NCI-H2107 (cell line): ENCODE data around the gene ANO7.

Source experiments
- DNase-seq: peaks from one replicate; lab custom pipeline; 2025; lab: John Stamatoyannopoulos, UW

The ANO7 gene

DNA sequence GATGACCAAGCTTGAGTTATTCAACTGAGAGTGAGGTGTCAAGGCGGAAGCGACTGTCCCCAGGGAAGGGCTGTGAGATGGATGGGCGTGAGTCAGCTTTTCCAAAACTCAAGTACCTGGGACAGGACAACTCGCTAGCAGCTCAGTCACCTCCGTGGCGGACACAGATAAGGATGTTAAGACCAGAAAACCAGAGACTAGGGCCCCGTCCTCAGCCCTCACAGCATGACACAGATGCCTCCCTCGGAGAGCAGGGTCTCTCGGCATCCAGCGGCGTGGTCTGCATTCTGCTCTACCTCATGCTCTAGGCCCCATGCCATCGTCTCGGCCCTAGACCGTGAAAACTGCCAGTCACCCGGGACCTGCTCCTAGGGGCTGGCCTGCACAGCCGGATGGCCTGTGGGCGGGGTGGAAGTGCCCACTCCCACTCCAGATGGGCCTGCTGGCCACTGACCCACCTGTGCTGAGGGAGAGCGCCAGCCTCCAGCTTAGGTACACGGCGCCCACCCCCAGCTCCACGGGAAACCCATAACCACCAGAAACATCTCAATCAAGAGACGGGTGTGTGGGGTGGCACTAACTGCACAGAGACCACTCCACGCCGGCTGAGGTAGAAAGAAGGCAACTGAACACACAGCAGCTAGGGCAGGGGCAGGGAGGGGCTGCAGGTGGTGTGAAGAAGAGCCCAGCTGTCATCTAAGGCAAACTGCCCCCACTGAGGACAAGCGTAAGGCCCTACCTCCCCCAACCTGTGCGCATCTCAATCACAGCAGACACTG lies 39.8 kb downstream of the ANO7 start:
- no peak for DNase-seq

DNA sequence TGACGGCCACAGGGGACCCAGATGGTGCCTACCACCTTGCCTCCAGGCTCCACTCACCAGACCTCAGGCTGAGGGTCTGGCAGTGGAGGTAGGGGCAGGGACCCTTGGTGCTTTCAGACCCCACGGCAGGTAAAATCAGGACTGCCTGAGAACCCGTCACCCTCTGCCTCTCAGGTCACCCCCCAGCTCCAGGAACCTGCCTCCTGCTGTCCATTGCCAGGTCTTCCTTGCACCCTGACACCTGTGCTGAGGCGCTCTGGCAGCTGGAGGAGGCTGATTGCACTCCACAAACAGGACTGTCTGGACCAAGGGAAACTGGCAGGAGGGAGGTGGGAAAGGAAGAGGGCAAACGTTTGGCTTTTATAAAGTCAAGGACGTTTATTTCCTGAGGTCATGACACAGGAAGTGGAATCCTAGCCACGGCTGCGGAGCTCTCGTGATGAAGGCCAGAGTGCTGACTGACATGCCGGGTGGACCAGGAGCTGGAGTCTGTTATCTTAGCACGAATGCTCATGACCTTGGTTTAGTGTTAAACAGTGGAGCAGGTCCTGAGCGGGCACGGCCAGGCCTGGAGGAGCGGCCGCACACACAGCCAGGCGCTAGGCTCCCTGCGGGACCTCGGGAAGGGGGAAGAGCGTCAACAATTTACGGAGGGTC lies 40.5 kb downstream of the ANO7 start:
- DNase-seq = no peak

DNA sequence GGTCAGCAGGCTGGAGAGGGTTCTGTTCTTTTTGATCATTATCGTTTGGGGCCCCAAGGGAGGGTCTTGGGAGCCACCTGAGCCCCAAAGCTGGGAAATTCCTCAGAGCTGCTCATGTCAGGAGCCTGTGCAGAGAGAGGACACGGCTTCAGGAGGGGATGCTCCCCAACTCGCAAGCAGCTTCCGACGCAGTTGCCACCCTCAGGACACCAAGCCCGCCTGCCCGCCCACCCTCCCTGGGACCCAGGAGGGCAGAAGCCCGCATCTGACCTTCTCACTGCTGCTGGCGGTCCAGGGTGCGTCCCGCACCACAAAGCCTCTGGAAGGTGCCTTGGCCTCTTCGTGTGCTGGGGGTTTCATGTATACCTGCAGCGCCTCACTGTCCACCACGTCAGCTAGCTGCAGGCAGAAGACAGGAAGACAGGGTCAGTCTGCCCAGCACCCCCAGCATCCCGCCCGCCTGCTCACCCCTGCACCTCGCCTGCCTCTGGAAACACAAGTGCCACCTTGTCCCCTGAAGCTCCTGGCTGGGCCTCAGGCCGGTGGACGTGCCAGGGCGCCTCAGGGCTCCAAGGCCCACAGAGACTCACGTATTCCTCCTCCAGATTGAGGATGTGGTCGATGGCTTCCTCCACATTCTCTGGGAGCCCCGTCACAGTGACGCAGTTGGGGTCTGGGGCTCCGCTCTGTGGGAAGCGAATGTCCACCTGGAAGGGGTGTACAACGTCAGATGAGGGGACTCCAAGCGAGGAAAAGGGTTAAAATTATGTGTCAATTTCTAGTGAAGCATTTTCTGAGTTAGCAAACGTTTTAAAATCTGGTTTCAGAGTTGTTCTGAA lies 41.3 kb downstream of the ANO7 start:
- no peak for DNase-seq

DNA sequence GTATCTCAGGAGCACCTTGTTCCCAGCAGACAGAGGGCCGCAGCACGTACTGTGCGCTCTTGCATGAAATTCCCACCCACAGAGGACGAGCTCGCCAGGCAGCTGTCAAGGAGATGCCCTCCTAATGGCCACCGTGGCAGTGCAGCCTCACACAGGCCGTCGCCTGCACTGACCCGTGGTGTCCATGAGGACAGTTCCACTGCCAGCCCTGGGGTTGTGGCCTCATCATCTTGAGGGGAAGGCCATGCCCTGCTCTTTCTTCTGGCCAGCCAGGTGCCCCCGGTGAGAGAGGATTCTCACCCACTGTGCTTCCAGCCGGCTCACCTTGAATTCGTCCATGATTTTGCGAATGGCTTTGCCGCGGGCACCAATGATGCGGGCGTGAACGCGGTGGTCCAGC lies 42.0 kb downstream of the ANO7 start:
- DNase-seq = no peak

DNA sequence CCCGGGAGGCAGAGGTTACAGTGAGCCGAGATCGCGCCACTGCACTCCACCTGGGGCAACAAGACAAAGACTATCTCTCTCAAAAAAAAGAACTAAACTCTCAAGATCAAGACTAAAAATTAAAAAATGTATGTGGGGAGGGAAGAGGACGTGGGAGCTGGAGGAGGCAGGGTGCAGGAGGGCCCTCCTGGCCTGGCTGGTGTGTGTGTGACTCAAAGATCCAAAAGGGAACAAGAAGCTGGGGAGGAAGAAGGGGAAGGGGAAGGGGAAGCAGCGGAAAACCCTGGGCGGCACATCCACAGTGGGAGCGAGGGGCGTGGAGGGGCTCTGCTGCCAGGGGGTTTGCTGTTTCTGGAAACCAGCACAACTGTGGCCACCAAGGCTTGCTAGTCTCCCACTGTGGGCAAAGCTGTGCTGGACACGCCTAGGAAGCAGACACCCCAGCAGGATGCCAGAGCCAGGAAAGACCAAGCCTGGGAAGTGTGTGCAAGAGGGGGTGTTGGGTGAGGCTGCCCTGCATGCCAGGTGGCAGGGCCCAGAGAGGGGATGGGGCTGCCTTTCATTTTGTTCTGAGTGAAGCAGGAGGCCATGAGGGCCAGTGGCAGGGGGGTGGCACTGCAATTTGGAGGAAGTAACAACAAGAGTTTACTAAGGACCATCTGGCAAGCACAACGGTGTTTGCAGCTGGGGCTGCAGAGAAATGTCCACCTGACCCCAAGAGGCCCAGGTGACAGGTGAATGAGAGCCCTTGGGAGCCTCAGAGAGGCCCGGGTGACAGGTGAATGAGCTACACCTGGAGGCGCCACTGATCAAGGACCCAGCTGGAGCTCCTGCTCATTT lies 44.5 kb downstream of the ANO7 start:
- DNase-seq = no peak

DNA sequence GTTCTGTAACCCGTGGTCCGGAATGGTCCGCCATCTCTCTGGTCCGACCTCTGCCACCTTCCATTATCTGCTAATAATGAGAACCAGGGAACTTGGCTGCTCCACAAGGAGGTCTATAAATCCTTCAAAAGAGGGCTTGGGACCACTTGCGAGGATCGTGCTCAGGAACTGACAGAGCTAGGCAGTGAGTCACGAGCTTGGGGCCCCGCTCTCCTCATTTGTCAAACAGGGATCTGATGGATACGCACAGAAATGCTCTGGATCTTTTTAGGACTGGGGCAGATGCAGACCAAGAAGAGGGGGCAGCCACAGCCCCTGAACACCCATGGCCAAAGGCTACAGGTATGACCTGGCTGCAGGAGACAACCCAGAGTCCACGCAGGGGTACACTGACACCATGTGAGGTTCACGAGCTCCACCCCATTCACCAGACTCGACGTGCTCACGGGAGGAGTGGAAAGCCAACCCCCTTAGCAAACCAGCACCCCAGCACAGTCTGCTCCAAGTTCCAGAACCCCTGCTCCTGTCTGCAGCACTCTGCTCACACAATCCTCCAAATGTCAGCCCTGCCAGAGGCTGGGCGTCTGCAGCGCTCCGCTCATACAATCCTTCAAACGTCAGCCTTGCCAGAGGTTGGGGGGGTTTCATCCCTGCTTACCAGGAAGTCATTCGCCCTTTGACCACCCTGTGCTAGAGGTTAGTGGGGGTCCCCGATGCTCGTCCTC lies 45.8 kb downstream of the ANO7 start:
- DNase-seq = no peak

DNA sequence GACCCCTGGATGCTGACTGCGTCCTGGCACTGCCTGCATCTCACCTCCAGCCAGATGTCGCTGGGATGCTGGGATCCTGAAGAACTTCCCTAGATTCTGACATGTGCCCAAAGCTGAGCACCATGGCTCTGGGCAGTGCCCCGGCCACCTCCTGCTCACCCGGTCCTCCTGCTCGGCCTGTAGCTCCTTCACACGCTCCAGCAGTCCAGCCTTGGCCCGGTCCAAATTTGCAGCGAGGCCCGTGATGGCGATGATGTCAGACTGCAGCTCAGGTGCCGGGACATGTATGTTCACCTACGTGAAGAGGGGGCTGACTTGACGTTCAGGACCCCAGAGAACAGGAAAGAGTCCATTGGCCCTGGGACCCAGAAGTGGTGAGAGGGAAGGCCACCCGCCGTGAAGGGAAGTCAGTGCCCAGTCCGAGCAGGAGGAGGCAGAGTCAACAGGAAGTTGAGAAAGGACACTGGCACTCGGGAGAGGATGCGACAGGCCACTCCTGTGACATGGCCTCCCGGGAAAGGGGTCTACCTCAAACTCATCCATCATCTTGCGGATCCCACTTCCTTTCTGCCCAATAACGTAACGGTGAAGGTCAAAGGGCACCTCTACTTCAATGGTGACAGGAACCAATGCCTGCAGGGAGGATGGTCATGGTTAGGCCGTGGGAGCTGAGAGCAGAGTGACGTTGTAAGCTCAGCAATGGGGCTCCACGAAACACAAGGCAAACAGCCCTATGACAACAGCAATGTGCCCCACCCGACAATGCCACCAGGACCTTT lies 46.7 kb downstream of the ANO7 start:
- no peak for DNase-seq

DNA sequence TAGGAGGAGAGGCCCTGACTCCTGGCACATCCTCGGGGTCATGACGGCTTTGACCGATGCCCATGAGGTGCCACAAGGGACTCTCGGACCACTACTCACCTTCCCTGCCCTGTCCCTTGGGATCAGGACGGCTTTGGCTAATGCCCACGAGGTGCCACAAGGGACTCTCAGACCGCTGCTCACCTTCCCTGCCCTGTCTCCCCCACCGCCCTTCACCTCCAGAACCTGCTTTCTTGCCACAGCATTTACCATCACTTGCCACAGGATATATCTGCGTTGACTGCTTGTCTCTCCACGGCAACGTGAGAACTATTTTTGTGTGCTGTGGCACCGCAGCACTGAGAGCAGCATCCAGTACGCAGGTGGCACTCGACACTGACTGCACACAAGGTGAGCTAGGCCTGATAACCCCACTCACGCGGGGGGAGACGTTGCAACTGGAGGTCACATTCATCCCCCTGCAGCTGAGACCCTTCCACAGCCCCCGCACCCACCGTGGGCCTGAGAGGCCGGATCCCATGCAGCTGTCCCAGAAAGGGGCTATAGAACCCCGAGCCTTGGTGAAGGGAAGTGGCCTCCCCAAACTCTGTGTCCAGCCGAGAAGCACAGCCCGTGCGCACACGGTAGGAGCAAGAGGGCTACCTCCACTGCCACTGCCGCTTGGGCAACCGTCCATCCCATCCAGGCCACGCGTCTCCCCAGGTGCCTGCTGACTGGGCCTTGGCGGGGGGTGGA lies 47.5 kb downstream of the ANO7 start:
- DNase-seq = no peak

DNA sequence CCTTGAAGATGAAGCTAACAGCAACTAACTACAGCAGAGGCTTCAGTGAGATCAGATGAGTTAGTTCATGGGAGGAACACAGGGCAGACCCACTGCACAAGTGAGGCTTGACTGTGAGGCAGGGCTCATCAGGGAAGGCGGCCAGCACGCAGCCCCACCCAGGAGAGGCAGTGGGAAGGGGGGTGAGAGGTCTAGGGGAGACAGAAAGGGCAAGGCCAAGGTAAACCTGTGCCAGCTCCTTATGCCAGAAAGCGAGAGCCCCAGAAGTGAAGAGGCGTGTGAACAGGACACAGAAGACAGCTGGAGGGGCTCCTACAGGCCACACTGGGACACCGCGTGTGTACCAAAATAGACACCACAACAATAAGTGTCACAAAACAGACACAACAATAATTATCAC lies 48.6 kb downstream of the ANO7 start:
- DNase-seq = no peak

DNA sequence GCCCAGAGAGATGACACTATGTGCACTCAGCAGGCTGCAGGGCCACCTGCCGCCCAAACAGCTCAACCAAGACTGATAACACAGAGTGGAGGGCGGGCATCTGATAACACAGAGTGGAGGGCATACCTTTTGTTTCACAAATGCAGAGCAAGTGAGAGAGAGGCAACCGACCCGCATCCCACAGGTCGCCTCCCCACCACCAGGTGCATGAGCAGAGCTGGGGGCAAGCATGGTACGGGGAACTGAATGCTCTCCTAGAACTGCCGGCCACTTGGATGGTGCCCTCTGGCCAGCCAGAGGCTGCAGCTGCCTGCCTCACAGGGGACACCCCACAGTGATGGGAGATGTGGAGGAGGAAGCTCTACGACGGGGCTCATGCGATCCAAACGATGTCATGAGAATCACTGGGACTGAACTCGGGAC lies 49.5 kb downstream of the ANO7 start:
- DNase-seq = no peak

DNA sequence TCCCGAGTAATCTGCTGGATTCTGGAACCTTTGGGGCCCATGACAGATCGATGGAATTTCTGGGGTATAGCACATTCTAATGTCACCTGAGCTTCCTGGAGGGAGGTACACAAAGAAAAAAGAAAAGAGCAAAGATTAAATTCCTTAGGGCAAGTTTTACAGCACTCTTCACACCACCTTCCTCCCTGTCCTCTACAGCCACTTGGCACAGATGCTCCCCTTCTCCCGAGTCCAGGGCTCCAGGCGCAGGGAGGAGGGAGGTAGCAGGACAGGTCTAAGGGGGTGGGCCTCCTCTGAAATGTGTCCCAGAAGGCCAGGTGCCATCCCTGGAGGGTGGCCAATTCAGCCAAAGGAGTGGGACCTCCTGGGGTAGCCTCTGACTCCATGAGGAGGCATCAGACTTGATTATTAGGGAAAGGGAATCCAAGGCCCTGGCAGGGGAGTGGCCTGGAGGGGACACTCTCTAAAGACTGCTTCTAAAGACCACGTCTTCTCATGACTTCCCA lies 50.3 kb downstream of the ANO7 start:
- DNase-seq = no peak

DNA sequence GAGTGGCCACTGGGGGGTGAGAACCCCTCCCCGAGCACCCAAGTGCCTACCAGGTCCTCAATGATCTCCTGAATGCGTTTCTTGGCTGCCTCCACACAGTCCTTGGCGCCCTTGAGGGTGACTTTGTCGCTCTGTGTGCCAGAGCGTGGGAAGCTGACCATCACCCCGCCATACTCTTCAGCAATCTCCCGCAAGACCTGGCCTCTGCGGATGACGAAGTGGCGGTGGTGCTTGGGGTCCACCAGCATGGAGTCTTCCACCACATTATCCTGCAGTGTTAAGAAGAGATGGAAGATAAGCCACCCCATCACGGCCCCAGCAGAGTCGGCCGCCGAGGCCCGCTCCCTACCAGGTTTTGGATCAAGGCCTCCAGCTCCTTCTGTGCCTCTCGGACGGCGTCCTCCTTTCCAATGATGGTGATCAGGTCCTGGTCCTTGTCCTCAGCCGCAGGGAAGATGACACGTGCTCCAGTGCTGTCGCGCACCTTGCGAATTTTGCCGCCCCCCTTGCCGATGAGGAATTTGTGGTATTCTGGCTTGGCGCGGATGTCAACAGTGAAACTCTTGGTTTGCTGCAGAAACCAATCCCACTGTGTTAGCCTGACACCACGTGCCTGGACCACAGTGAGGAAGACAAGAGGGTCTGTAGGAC lies 51.2 kb downstream of the ANO7 start:
- no peak for DNase-seq

DNA sequence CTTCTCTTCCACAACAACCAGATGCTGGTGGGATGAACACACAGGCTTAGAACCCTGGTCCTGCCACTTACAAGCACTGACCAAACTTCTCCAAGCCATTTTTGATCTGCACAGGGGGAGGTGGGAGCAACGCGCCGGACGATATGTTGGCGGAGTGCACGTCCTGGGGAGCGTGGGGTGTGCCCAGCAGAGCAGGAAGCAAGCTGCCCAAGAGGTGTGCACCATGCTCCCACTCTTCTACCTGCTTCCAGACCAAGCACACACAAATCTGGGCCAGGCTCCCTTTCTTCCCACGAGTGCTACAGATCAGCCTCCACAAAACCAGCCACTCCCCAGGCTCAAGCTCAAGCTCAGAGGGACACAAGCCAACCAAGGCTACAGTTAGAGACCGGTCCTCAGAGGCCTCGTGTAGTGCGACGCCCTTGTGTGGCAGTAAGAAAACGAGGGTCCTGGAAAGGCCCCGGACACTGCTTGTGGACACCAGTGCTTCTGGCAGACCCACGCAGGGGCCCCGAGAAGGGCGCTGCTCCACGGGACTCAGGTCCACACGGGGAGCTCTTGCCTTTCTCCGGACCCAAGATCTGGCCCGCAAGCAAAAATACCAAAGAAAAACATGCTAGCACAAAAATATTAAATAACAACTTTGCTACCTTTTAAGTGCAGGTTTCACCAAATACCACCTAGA lies 52.0 kb downstream of the ANO7 start:
- no peak for DNase-seq

DNA sequence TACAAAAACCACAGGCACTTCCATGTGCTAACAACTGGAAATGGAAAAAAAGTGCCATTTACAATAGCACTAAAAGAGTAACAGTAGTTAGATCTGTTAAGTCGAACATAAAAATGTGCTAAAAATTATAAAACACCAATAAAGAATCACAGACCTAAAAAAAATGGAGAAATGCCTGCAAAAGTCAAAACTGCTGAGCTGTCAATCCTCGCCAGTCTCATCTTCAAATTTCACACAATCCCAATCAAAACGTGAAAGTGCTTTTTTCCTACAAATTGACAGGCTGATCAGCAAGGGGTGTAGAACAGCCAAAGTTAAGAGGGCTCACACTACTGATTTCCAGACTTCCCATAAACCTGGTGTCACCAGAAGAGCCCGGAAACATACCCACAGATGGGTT lies 53.2 kb downstream of the ANO7 start:
- no peak for DNase-seq

DNA sequence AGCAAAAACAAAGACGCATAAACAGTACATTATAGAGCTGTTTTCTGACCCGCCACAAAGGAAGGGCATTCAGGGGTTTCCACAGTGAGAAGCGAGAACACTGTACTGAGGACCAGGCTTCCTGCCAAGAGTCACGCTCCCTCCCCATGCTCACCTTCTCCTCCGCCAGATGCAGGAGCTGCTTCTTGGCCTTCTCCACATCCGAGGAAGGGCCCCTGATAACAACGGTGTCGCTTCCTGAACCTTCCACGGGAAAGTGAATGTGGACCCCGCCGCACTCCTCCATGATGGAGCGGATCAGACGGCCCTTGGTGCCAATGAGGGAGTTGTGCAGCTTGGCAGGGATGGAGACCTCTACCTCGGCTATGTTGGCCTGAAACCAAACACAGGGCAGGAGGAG lies 53.8 kb downstream of the ANO7 start:
- DNase-seq = no peak

DNA sequence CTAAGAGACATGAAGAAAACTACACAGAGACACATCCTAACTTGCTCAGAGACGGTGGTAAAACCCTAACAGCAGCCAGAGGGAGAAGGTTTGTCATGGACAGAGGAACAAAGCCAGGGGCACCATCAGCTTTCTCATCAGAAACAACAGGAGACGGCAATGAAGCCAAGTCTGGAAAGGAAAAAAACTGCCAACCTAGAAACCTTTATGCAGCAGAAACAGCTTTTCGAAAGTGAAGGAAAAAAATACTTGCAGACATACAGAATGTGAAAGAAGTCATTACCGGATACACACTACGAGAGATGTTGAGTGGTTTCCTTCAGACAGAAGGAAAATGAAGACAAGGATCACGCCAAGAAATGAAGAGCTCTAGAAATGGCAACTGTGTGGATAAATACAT lies 55.9 kb downstream of the ANO7 start:
- DNase-seq = no peak

DNA sequence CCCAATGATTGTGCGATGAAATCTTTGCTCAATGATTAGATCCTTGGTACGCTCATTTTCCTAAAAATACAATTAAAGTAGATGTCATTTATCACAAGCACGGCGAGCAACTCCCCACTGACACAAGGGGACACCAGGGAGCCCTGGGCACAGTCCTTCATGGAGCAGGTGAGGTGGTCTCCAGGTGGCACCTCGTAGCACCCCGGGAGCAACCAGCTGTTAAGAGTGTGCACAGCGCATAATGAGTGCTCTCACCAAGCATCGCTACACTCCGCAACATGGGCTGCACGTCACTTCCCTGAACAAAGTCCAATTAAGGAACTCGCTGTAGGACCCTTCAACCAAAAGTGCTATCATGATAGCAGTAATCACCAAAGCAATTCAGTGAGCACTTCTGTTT lies 59.8 kb downstream of the ANO7 start:
- no peak for DNase-seq

DNA sequence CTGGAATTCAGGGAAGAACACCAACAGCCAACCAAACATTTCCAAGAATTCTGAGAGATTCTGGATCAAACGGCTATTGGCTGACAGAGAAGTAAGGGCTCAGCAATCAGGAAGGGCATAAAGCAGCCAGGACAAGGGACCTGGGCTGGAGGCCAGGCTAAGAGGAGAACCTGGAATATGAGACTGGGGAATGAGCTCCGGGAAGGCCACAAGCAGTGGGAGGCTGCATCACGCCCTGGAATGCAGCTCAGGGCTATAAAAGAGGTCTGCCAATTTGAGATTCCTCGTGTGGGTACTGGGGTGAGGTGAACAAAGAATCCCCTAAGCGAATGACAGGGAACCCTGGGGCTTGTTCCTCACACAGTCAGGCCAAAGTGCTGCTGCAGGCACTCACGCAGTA lies 60.4 kb downstream of the ANO7 start:
- no peak for DNase-seq

DNA sequence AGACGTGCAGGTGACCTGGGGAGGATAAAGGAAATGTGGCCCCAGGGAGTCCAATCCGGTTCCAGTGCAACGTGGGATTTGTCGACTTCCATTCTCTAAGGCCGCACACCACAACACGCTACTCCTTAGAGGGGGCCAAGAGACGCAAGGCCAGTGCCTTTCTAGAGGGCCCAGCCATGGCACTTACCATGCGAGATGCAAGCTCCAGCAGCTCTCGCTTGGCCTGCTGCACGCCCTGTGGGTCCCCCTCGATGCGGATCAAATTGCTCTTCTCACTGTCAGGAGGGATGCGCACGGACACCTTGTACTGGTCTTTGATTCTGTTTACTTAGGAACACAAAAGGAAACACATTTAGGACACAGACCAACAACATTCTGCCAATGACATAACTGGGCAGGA lies 61.2 kb downstream of the ANO7 start:
- no peak for DNase-seq
